Right lung (tissue), 5 donors: Measurements from ENCODE around the gene C20orf204. TPM values are rescaled to one million over a fixed set of nuclear protein-coding genes. Genes with fewer than 3 reads are reported as not detected.

Experiments used
- DNase-seq, 2 donors: peaks; one replicate each; pipeline ENCODE4 v3.0.0-alpha.2; 2013
- polyA plus RNA-seq, 5 donors: library from polyadenylated mRNA; unstranded; fragments of 120-200 nt; gene quantifications; one replicate each; pipeline versions ENCODE4 v1.2.1 to v1.2.3, GENCODE V29; 2013; ENCODE audit warnings: inconsistent platforms in 1 of 5, low replicate concordance in 1 of 5; ENCODE audit not compliant: insufficient read length in 5 of 5, insufficient read depth in 1 of 5

C20orf204 gene
- polyA plus RNA-seq, 5 donors, result 0.66 to 1.7 (median 1.1) TPM

DNA sequence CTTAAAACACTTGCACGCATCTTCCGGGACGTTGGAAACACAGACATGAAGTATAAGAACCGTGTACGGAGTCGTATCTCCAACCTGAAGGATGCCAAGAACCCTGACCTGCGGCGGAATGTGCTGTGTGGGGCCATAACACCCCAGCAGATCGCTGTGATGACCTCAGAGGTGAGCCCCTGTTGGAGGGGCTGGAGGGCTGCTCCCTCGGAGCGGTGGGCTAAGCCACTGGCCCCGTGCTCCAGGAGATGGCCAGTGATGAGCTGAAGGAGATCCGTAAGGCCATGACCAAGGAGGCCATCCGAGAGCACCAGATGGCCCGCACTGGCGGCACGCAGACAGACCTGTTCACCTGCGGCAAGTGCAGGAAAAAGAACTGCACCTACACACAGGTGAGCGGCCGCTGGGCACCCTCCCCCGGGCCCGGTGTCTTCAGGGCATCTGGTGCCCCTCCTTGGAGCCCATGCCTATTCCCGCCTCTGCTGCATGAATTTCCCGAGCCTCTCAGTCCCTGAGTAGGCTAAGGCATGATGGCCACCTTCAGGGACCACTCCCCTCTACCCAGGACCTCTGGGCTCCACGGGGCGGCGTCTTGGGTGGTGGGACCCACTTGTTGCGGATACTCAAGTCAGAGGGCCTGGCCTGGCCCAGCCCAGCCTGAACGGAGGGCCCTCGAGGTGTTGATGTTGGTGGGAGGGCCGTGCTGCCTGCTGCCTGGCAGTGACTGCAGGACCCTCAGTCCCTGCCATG is 34.4 kb downstream of the C20orf204 start:
- no peak for DNase-seq

- DNase-seq, result no peak
These were observed 35.7 kb downstream of the C20orf204 start for GRCh38 chr20:64071341-64072332.

GRCh38 chr20:64072498-64073063 is 36.6 kb downstream of the C20orf204 start:
- DNase-seq, result no peak

DNA sequence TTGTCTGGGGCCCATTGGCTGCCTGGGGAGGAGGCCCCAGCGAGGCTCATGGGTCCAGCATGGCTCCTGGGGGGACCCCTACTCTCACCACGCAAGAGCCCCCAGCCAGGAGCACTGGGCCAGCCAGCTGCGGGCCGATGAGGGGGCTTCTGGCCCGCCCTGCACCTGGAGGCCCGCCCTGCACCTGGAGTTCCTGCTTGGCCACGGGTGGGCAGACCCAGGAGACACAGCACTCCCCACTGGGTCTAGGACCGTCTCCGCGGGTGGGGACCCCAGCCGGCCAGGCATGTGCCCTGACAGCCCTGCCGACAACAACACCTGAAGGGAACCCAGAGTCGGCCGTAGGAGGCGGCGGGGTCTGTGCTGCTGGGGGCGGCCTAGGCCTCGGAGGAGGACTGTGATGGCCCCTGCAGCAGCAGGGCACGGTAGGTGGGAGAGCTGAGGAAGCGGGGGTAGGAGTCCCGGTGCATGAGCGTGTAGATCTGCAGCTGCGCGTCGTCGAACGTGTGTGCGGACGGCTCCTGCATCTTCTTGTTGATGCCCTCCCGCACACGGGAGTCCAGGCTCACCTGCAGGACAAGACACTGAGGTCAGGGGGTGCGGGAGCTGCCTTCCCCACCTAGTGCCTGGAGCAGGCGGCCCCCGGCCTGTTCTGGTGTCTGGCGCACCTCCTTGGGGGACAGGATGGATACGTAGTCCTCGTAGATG is 37.6 kb downstream of the C20orf204 start:
- no peak for DNase-seq

DNA sequence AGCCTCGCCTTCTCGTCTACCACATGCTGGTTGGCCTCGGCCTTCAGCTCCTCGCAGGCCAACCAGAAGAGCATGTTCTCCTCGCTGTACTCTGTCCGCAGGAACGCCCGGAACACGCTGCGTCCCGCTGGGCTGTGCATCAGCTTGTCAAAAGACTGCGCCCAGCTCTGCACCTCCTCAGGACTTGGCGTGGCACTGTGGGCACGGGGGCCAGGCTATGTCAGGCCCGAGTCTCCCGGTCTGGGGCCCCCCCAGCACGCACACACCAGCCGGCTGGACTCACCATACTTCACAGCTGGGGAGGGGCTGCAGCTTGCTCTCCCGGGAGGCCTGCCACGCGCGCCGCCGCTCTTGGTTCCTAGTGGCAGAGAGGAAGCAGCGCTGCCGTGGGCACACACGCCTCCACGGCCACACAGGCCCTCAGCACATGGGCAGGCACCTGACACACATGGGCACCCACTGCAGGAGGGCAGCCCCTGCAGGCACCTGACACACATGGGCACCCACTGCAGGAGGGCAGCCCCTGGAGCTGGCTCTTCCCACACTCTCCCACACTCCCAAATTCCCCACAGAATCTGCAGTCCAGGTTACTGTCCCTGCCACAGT is 38.3 kb downstream of the C20orf204 start:
- DNase-seq, result no peak

DNA sequence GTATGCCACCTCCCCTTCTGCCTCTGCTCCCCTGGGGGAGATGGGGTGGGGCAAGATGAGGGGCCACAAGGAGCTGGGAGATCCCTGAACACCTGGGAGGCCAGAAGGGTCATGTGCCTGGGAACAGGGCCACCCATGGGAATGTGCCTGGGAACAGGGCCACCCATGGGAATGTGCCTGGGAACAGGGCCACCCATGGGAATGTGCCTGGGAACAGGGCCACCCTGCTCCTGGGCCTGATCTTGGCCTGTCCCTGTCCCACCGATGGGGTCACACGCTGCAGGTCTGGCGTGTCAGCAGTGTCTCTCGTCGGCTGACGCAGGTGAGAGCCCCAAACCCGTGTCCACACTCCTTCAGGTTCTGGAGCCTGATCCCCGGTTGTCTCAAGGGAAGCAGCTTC is 39.0 kb downstream of the C20orf204 start:
- DNase-seq, result no peak

DNA sequence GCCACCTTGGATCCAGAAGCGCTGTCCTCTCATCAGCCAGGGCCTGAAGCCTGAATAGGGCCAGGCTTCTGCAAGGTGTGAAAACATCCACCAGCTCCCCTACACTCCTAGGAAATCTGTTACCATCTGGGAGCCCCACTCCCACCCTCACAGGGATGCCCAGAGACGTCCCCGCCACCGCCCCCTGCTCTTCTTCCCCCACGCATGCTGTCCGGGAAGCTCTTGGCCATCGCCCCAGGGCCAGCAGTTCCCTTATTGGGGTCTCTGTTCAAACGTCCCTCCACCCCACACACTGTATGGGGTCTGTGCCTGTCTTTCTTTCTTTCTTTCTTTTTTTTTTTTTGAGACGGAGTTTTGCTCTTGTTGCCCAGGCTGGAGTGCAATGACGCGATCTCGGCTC is 39.6 kb downstream of the C20orf204 start:
- DNase-seq, result no peak

GRCh38 chr20:64076061-64076997 is 40.3 kb downstream of the C20orf204 start:
- no peak for DNase-seq

DNA sequence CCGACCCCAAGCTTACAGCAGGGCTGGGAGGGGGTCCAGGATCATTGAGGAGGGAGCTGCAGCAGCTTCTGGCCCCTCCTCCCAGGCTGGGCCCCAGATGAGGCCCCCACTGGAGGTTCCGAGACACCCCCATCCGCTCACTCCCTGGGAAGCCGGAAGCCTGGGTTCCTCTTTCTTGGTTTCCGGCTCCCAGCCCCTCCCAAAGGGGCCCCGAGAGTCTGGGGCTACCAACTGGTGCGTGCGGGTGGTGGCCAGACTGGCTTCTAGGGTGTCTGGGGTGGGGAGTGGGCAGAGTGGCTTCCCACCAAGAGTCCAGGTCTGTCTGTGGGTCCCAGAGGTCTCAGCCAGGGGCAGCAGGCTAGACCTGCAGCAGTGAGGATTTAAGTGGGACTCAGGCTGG is 41.1 kb downstream of the C20orf204 start:
- no peak for DNase-seq

DNA sequence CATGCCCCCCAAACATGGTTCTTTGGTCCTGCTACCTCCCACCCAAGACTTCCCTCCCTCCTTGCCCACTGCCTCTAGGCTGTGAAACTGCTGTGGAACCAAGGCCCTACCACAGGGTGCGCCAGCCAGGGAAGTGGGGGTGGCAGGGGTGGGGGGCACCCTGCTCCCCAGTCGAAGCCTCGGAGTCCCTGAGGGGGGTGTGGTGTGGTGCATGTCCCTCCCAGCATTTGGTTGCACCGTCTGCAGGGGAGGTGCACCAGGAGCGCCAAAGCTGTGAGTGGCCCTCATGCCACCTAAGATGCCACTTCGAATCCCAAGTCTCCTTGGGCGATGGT is 41.5 kb downstream of the C20orf204 start:
- DNase-seq, result no peak

DNA sequence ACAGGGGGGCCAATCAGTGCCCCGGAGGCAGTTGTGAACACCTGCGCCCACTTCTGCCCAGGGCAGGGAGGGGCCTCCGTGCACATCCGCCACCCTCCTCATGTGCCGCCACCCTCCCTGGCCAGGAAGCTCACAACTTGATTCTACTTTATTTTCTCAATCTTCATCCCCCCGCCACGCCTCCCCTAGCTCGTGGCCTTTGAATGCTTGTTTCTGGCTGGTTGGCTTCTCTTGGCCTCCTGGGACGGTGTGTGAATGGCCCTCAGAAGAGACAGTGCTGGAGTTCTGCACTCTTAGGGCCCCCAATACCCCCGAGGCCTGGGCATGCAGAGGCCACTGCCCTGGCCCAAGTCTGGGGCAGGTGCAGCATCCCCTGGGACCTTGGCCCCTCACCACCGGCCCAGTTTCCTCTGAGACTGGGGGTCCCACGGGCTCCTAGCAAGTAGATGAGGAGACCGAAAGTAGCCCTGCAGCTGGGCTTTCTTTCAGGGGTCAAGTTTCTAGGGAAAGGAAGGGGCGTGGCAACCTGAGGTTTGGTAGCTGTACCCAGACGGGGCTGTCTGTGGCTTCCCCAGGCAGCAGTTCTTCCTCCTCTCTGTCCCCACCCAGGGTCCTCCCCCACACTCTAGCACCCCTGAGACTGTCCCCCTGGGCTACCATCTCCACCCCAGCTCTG is 42.0 kb downstream of the C20orf204 start:
- DNase-seq, result no peak

DNA sequence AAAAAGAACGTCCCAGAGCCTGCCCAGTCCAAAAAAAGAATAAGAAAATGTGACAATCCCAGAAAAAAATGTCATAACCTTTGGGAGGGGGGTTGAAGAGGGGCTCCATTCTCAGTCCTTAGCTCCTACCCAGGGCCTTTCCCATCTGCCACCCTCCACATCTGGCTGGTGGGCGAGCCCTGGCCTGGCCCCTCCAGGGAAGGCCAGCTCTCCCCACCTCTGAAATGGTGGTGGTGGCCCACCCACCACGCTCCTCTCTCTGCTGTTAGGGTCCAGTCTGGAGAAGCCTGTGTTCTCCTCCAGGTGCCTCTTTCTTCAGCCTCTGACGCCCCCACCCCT is 42.9 kb downstream of the C20orf204 start:
- DNase-seq, result no peak

- peak; percentile 76 to 79 for DNase-seq
These were observed 43.5 kb downstream of the C20orf204 start, which contains the start of gene RGS19 for GRCh38 chr20:64079273-64080012. RGS19 (minus strand) TSS chr20:64079518; CDS start chr20:64076886, 2,632 bp downstream.

- no peak for DNase-seq
These were observed 44.2 kb downstream of the C20orf204 start, which contains the start of gene OPRL1 for GRCh38 chr20:64080013-64080812. OPRL1 (plus strand) TSS chr20:64080082; CDS start chr20:64092721, 12,639 bp downstream.

GRCh38 chr20:64080813-64081623 is 45.0 kb downstream of the C20orf204 start:
- no peak for DNase-seq

GRCh38 chr20:64081624-64081964 is 45.6 kb downstream of the C20orf204 start:
- no peak for DNase-seq

- DNase-seq, result no peak
These were observed 46.2 kb downstream of the C20orf204 start for GRCh38 chr20:64082126-64082731.
